HepG2 (cell line): ENCODE measurements around the gene NT5DC1. TPM values are rescaled to one million over a fixed set of nuclear protein-coding genes. Genes with fewer than 3 reads are reported as not detected.
A peak's percentile ranks its signal among the peaks of the same experiment; 100 is the strongest.

Source experiments
- ATF1 ChIP-seq: IDR thresholded peaks from 2 replicates; pipeline ENCODE4 v1.6.1; 2016; ENCODE audit warnings: mild to moderate bottlenecking, control low read depth
- ATF2 ChIP-seq: sonication (generic); formaldehyde crosslinking; IDR thresholded peaks from 2 replicates; pipeline ENCODE4 v1.4.0; 2020; ENCODE audit warnings: missing genetic modification reagents
- CREB1 ChIP-seq, 2 experiments: fragments of 450-650 bp in 1 of 2; IDR thresholded peaks; 2 replicates each; pipeline ENCODE4 v1.6.1; 2016 to 2017; ENCODE audit warnings: control low read depth in 1 of 2, mild to moderate bottlenecking in 1 of 2, missing compliant biosample characterization in 1 of 2, missing genetic modification characterization in 1 of 2
- ERF ChIP-seq: IDR thresholded peaks from 2 replicates; pipeline ENCODE4 v1.6.1; 2018; ENCODE audit warnings: missing biosample characterization, missing genetic modification reagents
- FOXA1 ChIP-seq, 2 experiments: fragments of 450-650 bp in 1 of 2; sonication (generic) in 1 of 2; formaldehyde crosslinking in 1 of 2; IDR thresholded peaks; 2 replicates each; pipeline versions ENCODE4 v1.4.0 to v1.6.1; 2016 to 2020; ENCODE audit warnings: missing genetic modification reagents in 1 of 2
- HNF4G ChIP-seq, 2 experiments: sonication (generic) in 1 of 2; formaldehyde crosslinking in 1 of 2; IDR thresholded peaks; 2 replicates each; pipeline versions ENCODE4 v1.4.0 to v1.6.1; 2011 to 2020; ENCODE audit warnings: borderline replicate concordance in 2 of 2, low read depth in 2 of 2, mild to moderate bottlenecking in 2 of 2, low read length in 1 of 2, missing genetic modification reagents in 1 of 2, moderate library complexity in 1 of 2
- MAFF ChIP-seq: IDR thresholded peaks from 2 replicates; pipeline ENCODE4 v1.6.1; 2011; ENCODE audit warnings: low read depth, low read length, improper control_type of control experiment
- MTERF4 ChIP-seq: sonication (generic); formaldehyde crosslinking; IDR thresholded peaks from 2 replicates; pipeline ENCODE4 v1.8.0; 2023; ENCODE audit warnings: mild to moderate bottlenecking, missing genetic modification reagents
- NR2F6 ChIP-seq, 2 experiments: IDR thresholded peaks; 2 replicates each; pipeline ENCODE4 v1.6.1; 2016; ENCODE audit warnings: antibody characterized with exemption in 1 of 2, mild to moderate bottlenecking in 1 of 2
- SOX13 ChIP-seq, 3 experiments: fragments of 450-650 bp in 1 of 3; sonication (generic) in 1 of 3; formaldehyde crosslinking in 1 of 3; IDR thresholded peaks in 2 of 3; conservative IDR thresholded peaks in 1 of 3; 2 replicates each; pipeline versions ENCODE4 v1.5.0 to v1.6.1; 2016 to 2020; ENCODE audit warnings: antibody characterized with exemption in 1 of 3, mild to moderate bottlenecking in 1 of 3, missing compliant biosample characterization in 1 of 3, missing genetic modification reagents in 1 of 3, moderate library complexity in 1 of 3
- YEATS2 ChIP-seq: sonication (generic); formaldehyde crosslinking; IDR thresholded peaks from 2 replicates; pipeline ENCODE4 v1.4.0; 2020; ENCODE audit warnings: missing genetic modification reagents, borderline replicate concordance
- ZFP36L1 ChIP-seq: sonication (generic); formaldehyde crosslinking; IDR thresholded peaks from 2 replicates; pipeline ENCODE4 v1.8.0; 2022; ENCODE audit warnings: mild to moderate bottlenecking, missing genetic modification reagents, moderate library complexity
- ZNF18 ChIP-seq: sonication (generic); formaldehyde crosslinking; IDR thresholded peaks from 2 replicates; pipeline ENCODE4 v1.8.0; 2022; ENCODE audit warnings: mild to moderate bottlenecking, missing genetic modification reagents; ENCODE audit not compliant: insufficient replicate concordance
- ZNF234 ChIP-seq: sonication (generic); formaldehyde crosslinking; conservative IDR thresholded peaks from 2 replicates; pipeline ENCODE4 v1.5.1; 2020; ENCODE audit warnings: mild to moderate bottlenecking, missing genetic modification reagents
- ZNF335 ChIP-seq: sonication (generic); formaldehyde crosslinking; IDR thresholded peaks from 2 replicates; pipeline ENCODE4 v1.4.0; 2020; ENCODE audit warnings: missing genetic modification reagents
- ZNF547 ChIP-seq: sonication (generic); formaldehyde crosslinking; IDR thresholded peaks from 2 replicates; pipeline ENCODE4 v1.5.1; 2020; ENCODE audit warnings: mild to moderate bottlenecking, missing genetic modification reagents
- ZSCAN9 ChIP-seq: IDR thresholded peaks from 2 replicates; pipeline ENCODE4 v1.6.1; 2016; ENCODE audit warnings: borderline replicate concordance
- polyA plus RNA-seq, 8 experiments: library from polyadenylated mRNA; depleted of rRNA in 3 of 8; stranded (reverse) in 7 of 8; unstranded in 1 of 8; fragments of >200 nt; fragmentation: Illumina TruSeq in 4 of 8; extraction: Trizol in 4 of 8; gene quantifications; 2 replicates each; pipeline versions ENCODE4 v1.2.1 to v1.2.3, GENCODE V29; 2011 to 2016; ENCODE audit warnings: low read depth in 4 of 8, missing spikeins in 1 of 8, mixed read lengths in 1 of 8; ENCODE audit not compliant: insufficient read depth in 1 of 8
- total RNA-seq, 5 experiments: library from RNA; depleted of rRNA; stranded (reverse); fragments of >200 nt; fragmentation: Illumina TruSeq; extraction: Trizol; gene quantifications; 2 replicates each; pipeline ENCODE4 v1.2.3, GENCODE V29; 2016; ENCODE audit warnings: low read depth in 1 of 5
- TF ChIP-seq, protein P1 (sequence below): sonication (generic); formaldehyde crosslinking; IDR thresholded peaks from 2 replicates; pipeline ENCODE4 v1.8.0; 2022; ENCODE audit warnings: mild to moderate bottlenecking, missing genetic modification reagents
- TF ChIP-seq, protein P2 (sequence below): IDR thresholded peaks from 2 replicates; pipeline ENCODE4 v1.6.1; 2012; ENCODE audit warnings: low read depth, low read length, improper control_type of control experiment

The NT5DC1 gene
- total and polyA plus RNA-seq, 2 of the 13 experiments (the other 11 are each of a cell fraction or from before 2014, with no cell fraction given): 27.0 to 56.1 TPM

DNA sequence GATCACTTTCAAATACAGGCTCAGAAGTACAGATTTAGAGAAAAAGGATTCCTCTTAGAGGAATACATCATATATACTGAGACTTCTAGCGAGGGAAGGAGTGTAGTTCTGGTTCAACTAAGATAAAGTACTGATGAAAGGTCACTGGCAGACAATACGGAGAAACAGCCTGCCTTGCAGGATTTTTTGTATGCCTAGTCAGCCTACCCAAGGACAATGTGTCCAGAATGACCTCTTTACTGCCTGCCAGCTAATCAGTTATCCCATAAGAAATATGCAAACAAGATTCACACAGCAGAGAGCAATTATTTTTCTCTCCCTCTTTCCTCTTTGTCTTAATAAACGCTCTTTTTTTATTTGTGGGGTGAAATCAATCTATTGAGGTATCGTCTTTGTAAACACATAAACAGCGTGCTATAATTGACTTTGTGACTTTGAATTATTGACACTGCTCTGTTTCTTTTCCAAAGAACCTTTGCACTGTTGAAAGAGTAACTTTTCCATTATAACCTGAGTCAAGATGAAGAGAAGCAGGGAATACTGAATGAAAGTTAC is 154.7 kb downstream of the NT5DC1 start (continued):
- TF ChIP-seq ATF1 (peak; percentile 43; the same call in 1 of the 2 replicates), ZNF335 (CRISPR knock-in tag) (peak; percentile 60; the same call in 1 of the 2 replicates), ZNF234 (0 out of 2 replicates have a peak, but pooled peaks have one; percentile 86), SOX13 (IDR thresholded peaks at IDR 0.05) (peak; percentile 44; the same call in 1 of the 2 replicates), SOX13 (CRISPR knock-in tag; conservative IDR thresholded peaks at IDR 0.05 in 1 of 2, IDR thresholded peaks at IDR 0.05 in 1 of 2) (peak in 1 of 2 experiments; percentile 93; a peak in 2 of 4 replicates), ZFP36L1 (CRISPR knock-in tag) (no peak), YEATS2 (no peak), MTERF4 (CRISPR knock-in tag) (no peak), FOXA1 (IDR thresholded peaks at IDR 0.05) (no peak), FOXA1 (CRISPR knock-in tag; IDR thresholded peaks at IDR 0.05) (0 out of 2 replicates have a peak, but pooled peaks have one; percentile 10), ERF (CRISPR knock-in tag) (peak; percentile 24; the same call in 1 of the 2 replicates), CREB1 (IDR thresholded peaks at IDR 0.05) (no peak), CREB1 (CRISPR knock-in tag; IDR thresholded peaks at IDR 0.05) (peak; percentile 66), NR2F6 (IDR thresholded peaks at IDR 0.05) (peak; percentile 57), NR2F6 (CRISPR knock-in tag; IDR thresholded peaks at IDR 0.05) (peak; percentile 58; the same call in 1 of the 2 replicates), ATF2 (CRISPR knock-in tag) (peak; percentile 32; the same call in 1 of the 2 replicates), HNF4G (IDR thresholded peaks at IDR 0.05; ENCODE audit: borderline replicate concordance, low read depth, low read length) (0 out of 2 replicates have a peak, but pooled peaks have one; percentile 47), HNF4G (CRISPR knock-in tag; IDR thresholded peaks at IDR 0.05; ENCODE audit: borderline replicate concordance, low read depth) (no peak; the same call in 1 of the 2 replicates), ZNF18 (CRISPR knock-in tag) (no peak), ZSCAN9 (CRISPR knock-in tag) (0 out of 2 replicates have a peak, but pooled peaks have one; percentile 23), ZNF547 (CRISPR knock-in tag) (no peak), MAFF (peak; percentile 82)
- TF ChIP-seq, protein P1, sequence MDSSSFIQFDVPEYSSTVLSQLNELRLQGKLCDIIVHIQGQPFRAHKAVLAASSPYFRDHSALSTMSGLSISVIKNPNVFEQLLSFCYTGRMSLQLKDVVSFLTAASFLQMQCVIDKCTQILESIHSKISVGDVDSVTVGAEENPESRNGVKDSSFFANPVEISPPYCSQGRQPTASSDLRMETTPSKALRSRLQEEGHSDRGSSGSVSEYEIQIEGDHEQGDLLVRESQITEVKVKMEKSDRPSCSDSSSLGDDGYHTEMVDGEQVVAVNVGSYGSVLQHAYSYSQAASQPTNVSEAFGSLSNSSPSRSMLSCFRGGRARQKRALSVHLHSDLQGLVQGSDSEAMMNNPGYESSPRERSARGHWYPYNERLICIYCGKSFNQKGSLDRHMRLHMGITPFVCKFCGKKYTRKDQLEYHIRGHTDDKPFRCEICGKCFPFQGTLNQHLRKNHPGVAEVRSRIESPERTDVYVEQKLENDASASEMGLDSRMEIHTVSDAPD: no peak
- TF ChIP-seq, protein P2, sequence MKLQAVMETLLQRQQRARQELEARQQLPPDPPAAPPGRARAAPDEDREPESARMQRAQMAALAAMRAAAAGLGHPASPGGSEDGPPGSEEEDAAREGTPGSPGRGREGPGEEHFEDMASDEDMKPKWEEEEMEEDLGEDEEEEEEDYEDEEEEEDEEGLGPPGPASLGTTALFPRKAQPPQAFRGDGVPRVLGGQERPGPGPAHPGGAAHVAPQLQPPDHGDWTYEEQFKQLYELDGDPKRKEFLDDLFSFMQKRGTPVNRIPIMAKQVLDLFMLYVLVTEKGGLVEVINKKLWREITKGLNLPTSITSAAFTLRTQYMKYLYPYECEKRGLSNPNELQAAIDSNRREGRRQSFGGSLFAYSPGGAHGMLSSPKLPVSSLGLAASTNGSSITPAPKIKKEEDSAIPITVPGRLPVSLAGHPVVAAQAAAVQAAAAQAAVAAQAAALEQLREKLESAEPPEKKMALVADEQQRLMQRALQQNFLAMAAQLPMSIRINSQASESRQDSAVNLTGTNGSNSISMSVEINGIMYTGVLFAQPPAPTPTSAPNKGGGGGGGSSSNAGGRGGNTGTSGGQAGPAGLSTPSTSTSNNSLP: peak; percentile 60; the same call in 1 of the 2 replicates
